GM12873 (cell line): ENCODE data around the gene SMARCE1.

Experiments
- TF ChIP-seq, protein P1 (sequence below): IDR thresholded peaks from 2 replicates; pipeline ENCODE4 v1.5.1; 2012; ENCODE audit warnings: low read depth, mild to moderate bottlenecking, moderate library complexity, low read length, control low read depth; ENCODE audit not compliant: insufficient read depth; ENCODE audit errors: missing control alignments

Gene SMARCE1

DNA sequence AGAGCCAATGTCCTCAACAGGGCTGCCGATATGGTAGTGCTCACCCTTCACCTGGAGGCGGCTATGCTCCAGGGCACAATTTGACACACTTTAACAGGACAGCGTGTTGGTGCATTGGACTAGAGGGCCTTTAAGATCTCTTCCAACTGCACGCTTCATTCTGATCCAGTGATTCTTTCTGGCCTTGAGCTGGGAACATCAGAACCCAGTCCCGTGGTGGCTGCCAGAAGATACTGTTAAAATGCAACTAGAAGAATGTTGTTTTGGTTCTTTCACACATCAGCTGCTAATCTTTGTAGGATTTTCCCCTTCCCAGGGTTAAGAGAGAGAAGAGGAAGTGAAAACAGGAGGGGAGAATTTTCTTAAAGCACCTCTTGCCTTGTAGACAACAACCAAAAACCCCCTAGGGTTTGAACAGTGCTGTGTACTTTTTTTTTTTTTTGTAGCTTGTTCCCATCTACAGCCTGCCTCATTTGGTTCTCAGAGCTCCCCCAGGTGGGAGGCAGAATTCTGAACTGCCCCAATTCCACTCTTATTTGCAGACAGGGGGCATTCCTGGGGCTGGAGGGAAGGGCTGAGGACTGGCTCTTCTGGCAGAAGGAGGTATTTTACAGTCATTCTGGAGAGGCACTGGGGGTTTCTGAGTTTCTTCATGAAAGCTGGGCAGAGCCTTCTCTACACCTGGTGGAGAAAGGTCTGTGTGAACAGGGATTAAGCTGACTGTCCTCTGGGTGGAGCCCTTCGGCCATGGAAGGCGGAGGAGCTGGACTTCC is 32.4 kb downstream of the SMARCE1 start:
- TF ChIP-seq, protein P1, sequence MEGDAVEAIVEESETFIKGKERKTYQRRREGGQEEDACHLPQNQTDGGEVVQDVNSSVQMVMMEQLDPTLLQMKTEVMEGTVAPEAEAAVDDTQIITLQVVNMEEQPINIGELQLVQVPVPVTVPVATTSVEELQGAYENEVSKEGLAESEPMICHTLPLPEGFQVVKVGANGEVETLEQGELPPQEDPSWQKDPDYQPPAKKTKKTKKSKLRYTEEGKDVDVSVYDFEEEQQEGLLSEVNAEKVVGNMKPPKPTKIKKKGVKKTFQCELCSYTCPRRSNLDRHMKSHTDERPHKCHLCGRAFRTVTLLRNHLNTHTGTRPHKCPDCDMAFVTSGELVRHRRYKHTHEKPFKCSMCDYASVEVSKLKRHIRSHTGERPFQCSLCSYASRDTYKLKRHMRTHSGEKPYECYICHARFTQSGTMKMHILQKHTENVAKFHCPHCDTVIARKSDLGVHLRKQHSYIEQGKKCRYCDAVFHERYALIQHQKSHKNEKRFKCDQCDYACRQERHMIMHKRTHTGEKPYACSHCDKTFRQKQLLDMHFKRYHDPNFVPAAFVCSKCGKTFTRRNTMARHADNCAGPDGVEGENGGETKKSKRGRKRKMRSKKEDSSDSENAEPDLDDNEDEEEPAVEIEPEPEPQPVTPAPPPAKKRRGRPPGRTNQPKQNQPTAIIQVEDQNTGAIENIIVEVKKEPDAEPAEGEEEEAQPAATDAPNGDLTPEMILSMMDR, result peak; percentile 60

DNA sequence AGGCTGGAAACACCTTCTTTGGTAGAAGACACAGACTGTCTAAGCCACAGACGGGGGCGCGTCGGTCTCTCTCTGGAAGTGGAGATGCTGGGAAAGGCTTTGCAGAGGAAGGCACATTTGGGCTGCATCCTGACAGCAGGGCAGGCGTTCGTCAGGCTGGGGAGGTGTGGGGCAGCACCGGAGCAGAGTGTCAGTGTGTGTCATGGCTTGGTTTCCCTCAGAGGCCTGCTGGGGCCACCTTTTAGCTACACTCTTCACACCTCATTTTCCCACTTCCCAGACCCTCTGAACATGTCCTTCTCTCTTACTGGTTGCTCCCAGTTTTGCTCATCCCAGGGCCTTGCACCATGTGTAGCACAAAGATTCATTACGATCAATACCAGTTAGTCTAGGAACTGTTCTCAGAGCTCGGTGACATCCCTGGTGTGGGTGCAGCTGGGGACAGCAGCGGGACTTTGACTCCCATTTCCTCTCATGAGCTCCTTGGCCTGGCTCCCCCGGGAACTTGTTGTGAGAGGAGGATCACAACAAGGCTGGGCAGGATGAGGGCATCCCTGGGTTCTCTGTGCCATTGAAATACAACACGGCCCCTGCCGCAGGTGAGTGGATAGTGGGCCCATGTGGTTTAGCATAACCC is 33.1 kb downstream of the SMARCE1 start:
- TF ChIP-seq, protein P1, result no peak

DNA sequence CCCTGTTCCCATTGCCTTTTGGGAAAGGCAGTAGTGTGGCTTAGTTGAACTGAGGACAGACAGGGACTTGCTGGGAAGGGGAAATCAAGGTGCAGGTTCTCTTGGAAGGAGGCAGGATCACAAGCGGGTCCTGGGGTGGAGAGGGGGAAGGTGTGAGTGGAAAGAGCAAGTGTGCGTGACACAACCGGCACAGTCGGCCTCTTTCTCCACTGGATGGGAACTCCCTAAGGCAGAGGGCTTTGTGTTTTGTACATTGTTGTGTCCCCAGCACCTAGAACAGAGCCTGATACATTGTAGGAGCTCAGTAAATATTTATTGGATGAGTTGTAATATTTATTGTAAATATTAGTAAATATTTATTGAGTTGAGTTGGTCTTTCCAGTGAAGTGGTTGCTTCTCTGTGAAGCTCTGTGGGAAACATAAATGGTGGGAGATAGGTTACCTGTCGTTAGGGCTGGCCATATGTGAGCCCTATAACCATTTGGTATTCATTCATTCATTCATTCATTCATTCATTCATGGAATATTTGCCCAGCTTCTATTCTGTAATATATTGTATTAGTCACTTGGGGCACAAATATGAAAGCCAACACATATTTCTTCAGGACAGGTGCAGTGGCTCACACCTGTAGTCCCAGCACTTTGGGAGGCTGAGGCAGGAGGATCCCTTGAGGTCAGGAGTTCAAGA is 34.0 kb downstream of the SMARCE1 start:
- TF ChIP-seq, protein P1, result no peak

DNA sequence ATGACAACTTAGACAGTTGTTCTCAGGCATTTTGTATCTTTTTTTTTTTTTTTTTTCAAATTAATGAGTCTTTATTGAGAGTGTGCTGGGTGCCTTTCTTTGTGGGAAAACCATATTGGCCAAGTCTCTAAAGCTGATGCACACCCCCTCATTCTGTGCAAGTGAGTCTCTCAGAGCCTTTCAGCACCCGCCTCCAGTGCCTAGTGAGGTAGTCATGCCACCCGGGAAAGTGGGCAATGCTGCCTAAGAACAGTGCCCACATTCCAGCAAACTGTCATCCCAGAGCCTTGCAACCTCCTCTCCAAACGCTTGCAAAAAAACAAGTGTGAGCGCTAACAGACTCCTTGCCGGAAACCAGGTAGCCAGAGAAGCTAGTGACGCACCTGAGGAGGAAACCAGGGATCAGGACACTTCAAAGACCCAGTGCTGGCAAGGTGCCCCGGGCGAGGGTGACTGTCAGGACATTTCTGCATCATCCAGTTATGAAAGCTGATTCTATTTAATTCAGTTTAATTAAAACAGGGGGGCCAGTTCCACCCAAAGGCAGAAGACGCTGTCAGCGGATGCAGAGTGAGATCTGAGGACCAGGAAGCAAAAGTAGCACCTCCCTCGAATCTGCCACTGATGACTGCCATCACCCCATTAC is 34.9 kb downstream of the SMARCE1 start:
- TF ChIP-seq, protein P1, result no peak

DNA sequence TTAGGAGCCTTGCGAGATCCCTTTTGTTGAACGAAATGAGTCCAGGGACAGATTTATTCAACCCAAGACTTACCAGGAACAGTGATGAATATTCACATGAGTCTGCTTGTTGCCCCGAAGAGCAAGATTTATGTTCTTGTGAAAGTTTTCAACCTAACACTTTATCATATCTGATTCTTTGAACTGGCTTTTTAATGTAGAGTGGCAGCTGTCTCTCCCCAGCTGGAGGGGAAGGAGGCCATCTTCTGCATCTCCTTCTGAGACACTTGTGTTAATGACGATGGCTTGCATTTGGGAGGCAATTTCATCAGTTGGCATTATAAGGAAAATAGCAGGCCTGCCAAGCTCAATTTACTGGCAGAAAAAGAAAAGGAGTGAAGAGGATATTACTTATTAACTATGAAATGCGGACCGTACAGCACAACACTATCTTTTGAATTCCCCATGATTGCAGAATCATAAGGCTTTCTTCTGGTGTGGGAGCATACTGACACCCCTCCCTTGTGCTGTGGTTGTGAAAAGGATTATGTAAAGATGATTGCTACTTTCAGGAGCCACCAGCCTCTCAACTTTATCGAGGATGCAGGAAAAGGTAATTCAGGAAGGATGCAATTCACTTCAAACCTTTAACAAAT is 35.7 kb downstream of the SMARCE1 start:
- TF ChIP-seq, protein P1, result no peak

DNA sequence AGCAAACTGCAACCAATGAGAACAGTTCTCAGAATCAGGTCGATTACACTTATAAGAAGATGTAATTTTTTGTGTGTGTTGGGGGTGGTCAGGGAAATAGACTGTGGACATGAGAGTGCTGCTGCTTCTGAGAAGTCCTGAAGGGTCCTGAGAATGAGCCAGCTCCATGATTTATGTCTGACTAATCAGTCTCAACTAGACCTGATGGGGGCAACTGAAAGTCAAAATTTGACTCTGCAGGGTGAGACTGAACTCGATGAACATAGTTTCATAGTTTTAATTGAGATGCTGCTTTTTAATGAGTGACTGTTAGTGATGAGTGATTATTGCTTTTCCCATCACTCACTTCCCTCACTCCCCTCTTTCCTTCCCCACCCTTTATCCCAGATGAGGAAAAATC is 37.3 kb downstream of the SMARCE1 start:
- TF ChIP-seq, protein P1, result no peak
